ENCODE measurements around the gene GDF9.

The GDF9 gene

GRCh38 chr5:132866342-132867045 lies at the start of gene GDF9, which contains the start of gene UQCRQ:
TSS of gene GDF9 (minus strand) at chr5:132866469. CDS start at chr5:132864533, 1,936 bp downstream.
TSS of gene UQCRQ (plus strand) at chr5:132866642. CDS start at chr5:132866882, 240 bp downstream.
- DNase-seq (ENCODE audit: low read depth in 3 of 3) = peak; percentile 82 to 90 (median 89)

GRCh38 chr5:132915681-132916080 lies 49.4 kb upstream of the GDF9 start:
- DNase-seq (ENCODE audit: low read depth in 3 of 3) = no peak

GRCh38 chr5:132909702-132910101 lies 43.4 kb upstream of the GDF9 start:
- DNase-seq (ENCODE audit: low read depth in 3 of 3) = no peak

- no peak for DNase-seq (ENCODE audit: low read depth in 3 of 3)
Observed at GRCh38 chr5:132907161-132907560, 40.9 kb upstream of the GDF9 start.

- DNase-seq (ENCODE audit: low read depth in 3 of 3) = no peak
Observed at GRCh38 chr5:132905938-132906337, 39.7 kb upstream of the GDF9 start.

GRCh38 chr5:132901730-132902129 lies 35.5 kb upstream of the GDF9 start:
- DNase-seq (ENCODE audit: low read depth in 3 of 3) = no peak

GRCh38 chr5:132901036-132901435 lies 34.8 kb upstream of the GDF9 start:
- no peak for DNase-seq (ENCODE audit: low read depth in 3 of 3)

- no peak for DNase-seq (ENCODE audit: low read depth in 3 of 3)
Observed at GRCh38 chr5:132898094-132898493, 31.8 kb upstream of the GDF9 start.

- DNase-seq (ENCODE audit: low read depth in 3 of 3) = no peak
Observed at GRCh38 chr5:132896685-132897084, 30.4 kb upstream of the GDF9 start.

GRCh38 chr5:132895719-132896305 lies 29.5 kb upstream of the GDF9 start:
- DNase-seq (ENCODE audit: low read depth in 3 of 3) = no peak

- DNase-seq (ENCODE audit: low read depth in 3 of 3) = no peak
Observed at GRCh38 chr5:132890817-132891216, 24.5 kb upstream of the GDF9 start.

- no peak for DNase-seq (ENCODE audit: low read depth in 3 of 3)
Observed at GRCh38 chr5:132889501-132889900, 23.2 kb upstream of the GDF9 start.

- no peak for DNase-seq (ENCODE audit: low read depth in 3 of 3)
Observed at GRCh38 chr5:132887283-132887682, 21.0 kb upstream of the GDF9 start.

- DNase-seq (ENCODE audit: low read depth in 3 of 3) = no peak
Observed at GRCh38 chr5:132886064-132886823, 20.0 kb upstream of the GDF9 start.

- no peak for DNase-seq (ENCODE audit: low read depth in 3 of 3)
Observed at GRCh38 chr5:132884548-132884947, 18.3 kb upstream of the GDF9 start.

GRCh38 chr5:132883261-132883834 lies 17.1 kb upstream of the GDF9 start:
- no peak for DNase-seq (ENCODE audit: low read depth in 3 of 3)

GRCh38 chr5:132877938-132878337 lies 11.7 kb upstream of the GDF9 start:
- DNase-seq (ENCODE audit: low read depth in 3 of 3) = no peak

GRCh38 chr5:132877466-132877865 lies 11.2 kb upstream of the GDF9 start:
- no peak for DNase-seq (ENCODE audit: low read depth in 3 of 3)

- DNase-seq (ENCODE audit: low read depth in 3 of 3) = no peak
Observed at GRCh38 chr5:132876020-132876759, 9.9 kb upstream of the GDF9 start.

GRCh38 chr5:132873930-132874271 lies 7.6 kb upstream of the GDF9 start:
- DNase-seq (ENCODE audit: low read depth in 3 of 3) = no peak

- DNase-seq (ENCODE audit: low read depth in 3 of 3) = no peak
Observed at GRCh38 chr5:132873119-132873929, 7.1 kb upstream of the GDF9 start, which contains the start of gene LEAP2. TSS of gene LEAP2 (plus strand) at chr5:132873668. CDS start at chr5:132873695, 27 bp downstream.
